Measurements from ENCODE around the gene CACNB2. TPM values are rescaled to one million over a fixed set of nuclear protein-coding genes. Genes with fewer than 3 reads are reported as not detected.
"Not testable (repeated sequence)": the region's sequence is repeated elsewhere in the genome, so short reads cannot be mapped to it uniquely, and the experiment has no call there.

The CACNB2 gene
- polyA plus RNA-seq, 2 donors = 3.8 to 5.1 TPM

DNA sequence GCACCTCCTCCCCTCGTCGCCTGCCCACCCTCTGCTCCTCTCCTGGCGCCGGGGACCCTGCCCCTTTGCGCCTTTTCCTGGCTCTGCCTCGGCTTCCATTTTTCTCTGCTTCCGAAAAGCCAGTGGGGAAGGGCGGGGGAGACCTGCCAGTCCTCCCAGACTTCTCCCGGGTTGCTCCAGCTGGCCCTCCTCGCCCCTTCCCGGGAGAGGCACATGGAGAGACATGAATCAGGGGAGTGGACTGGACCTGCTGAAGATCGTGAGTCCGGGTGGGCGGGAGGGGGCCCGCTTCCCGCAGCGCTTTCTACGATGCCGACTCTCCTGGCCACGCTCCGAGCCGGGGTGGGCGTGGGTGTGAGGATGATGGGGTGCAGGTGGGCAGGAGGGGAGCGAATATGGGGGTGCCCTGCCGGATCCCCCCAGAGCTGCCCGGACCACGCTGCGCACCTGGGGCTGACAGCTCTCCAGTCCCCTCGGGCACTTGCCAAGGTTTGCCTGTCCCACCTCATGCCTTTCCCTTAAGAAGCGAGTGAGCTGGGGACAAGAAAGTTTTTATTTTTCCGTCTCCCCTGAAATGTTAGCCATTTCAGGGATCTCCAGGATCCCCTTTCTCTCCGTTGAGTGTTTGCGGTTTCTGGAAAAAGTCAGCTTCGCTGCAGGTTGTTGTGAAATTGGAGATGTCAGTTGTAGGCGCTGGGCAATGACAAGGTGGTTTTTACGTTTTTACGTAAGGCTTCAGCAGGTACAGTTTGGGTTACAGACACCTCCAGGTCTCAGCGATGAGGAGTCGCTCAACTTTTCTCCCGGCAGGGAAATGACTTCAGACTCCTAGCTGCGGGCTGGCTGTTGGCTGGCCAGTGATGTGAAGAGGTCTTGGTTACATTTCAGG, 977 bp downstream of the CACNB2 start:
- Histone ChIP-seq H3K9me3 (ENCODE audit: control insufficient read depth in 2 of 2, insufficient read depth in 1 of 2, low read depth in 1 of 2, low read length in 1 of 2) (no peaks in the 10 kb centered on the region), H3K27ac (ENCODE audit: low read depth in 2 of 2, low read length in 1 of 2) (peak overlapping the region; percentile 82 to 85), H3K27me3 (ENCODE audit: control insufficient read depth in 1 of 2, insufficient read depth in 2 of 2, low read length in 2 of 2) (no peaks in the 10 kb centered on the region), H3K36me3 (ENCODE audit: control insufficient read depth in 2 of 2, insufficient read depth in 2 of 2, low read length in 1 of 2) (no peaks in the 10 kb centered on the region), H3K4me1 (ENCODE audit: control insufficient read depth in 2 of 2, insufficient read depth in 2 of 2, low read length in 1 of 2) (peaks cover 2 to 6% of the 10 kb centered on the region in 2 donors), H3K4me3 (ENCODE audit: low read depth in 1 of 2, low read length in 2 of 2) (peak overlapping the region; percentile 56 to 61)
- WGBS, 2 donors = 5 to 7% methylated on average over 40 to 41 of the region's 41 CpGs

GRCh38 chr10:18142151-18142550, 1.9 kb downstream of the CACNB2 start:
- Histone ChIP-seq H3K27me3 (ENCODE audit: control insufficient read depth in 1 of 2, insufficient read depth in 2 of 2, low read length in 2 of 2) (no peaks in the 10 kb centered on the region), H3K4me1 (ENCODE audit: control insufficient read depth in 2 of 2, insufficient read depth in 2 of 2, low read length in 1 of 2) (peaks cover 2 to 6% of the 10 kb centered on the region in 2 donors), H3K9me3 (ENCODE audit: control insufficient read depth in 2 of 2, insufficient read depth in 1 of 2, low read depth in 1 of 2, low read length in 1 of 2) (no peaks in the 10 kb centered on the region), H3K36me3 (ENCODE audit: control insufficient read depth in 2 of 2, insufficient read depth in 2 of 2, low read length in 1 of 2) (no peaks in the 10 kb centered on the region), H3K27ac (ENCODE audit: low read depth in 2 of 2, low read length in 1 of 2) (no peak overlapping the region), H3K4me3 (ENCODE audit: low read depth in 1 of 2, low read length in 2 of 2) (peak overlapping the region in 1 of 2 donors; percentile 56)
- 61 to 71% methylated on average over 4 of the region's 4 CpGs for WGBS, 2 donors

DNA sequence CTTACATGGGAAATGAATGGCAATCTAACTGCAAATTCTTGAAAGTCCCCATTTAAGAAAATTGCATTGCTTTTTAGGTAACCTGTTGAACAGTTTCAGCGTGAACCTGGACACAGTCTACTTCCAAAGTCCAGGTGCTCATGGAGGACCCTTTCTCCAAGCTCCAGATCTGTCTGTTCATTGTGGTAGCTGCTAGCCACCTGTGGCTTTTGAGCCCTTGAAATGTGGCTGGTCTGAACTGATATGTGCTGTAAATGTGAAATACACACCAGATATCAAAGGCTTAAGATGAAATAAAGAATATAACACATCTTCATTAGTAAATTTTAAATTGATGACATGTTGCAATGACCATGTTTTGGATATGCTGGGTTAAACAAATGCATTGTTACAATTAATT, 4.2 kb downstream of the CACNB2 start:
- 93 to 94% methylated on average over 1 of the region's 1 CpG for WGBS, 2 donors
- H3K27me3 ChIP-seq (ENCODE audit: control insufficient read depth in 1 of 2, insufficient read depth in 2 of 2, low read length in 2 of 2) = no peaks in the 10 kb centered on the region
- H3K27ac ChIP-seq (ENCODE audit: low read depth in 2 of 2, low read length in 1 of 2) = peak overlapping the region in 1 of 2 donors; percentile 7
- H3K4me1 ChIP-seq (ENCODE audit: control insufficient read depth in 2 of 2, insufficient read depth in 2 of 2, low read length in 1 of 2) = peaks cover 2 to 6% of the 10 kb centered on the region in 2 donors
- H3K4me3 ChIP-seq (ENCODE audit: low read depth in 1 of 2, low read length in 2 of 2) = no peak overlapping the region
- H3K9me3 ChIP-seq (ENCODE audit: control insufficient read depth in 2 of 2, insufficient read depth in 1 of 2, low read depth in 1 of 2, low read length in 1 of 2) = no peaks in the 10 kb centered on the region
- no peaks in the 10 kb centered on the region for H3K36me3 ChIP-seq (ENCODE audit: control insufficient read depth in 2 of 2, insufficient read depth in 2 of 2, low read length in 1 of 2)

GRCh38 chr10:18144928-18145327, 4.7 kb downstream of the CACNB2 start:
- no peaks in the 10 kb centered on the region for H3K27me3 ChIP-seq (ENCODE audit: control insufficient read depth in 1 of 2, insufficient read depth in 2 of 2, low read length in 2 of 2)
- H3K4me1 ChIP-seq (ENCODE audit: control insufficient read depth in 2 of 2, insufficient read depth in 2 of 2, low read length in 1 of 2) = peaks cover 2 to 6% of the 10 kb centered on the region in 2 donors
- peak overlapping the region; percentile 34 to 53 for H3K27ac ChIP-seq (ENCODE audit: low read depth in 2 of 2, low read length in 1 of 2)
- H3K4me3 ChIP-seq (ENCODE audit: low read depth in 1 of 2, low read length in 2 of 2) = no peak overlapping the region
- H3K36me3 ChIP-seq (ENCODE audit: control insufficient read depth in 2 of 2, insufficient read depth in 2 of 2, low read length in 1 of 2) = no peaks in the 10 kb centered on the region
- 29 to 38% methylated on average over 6 of the region's 6 CpGs for WGBS, 2 donors
- H3K9me3 ChIP-seq (ENCODE audit: control insufficient read depth in 2 of 2, insufficient read depth in 1 of 2, low read depth in 1 of 2, low read length in 1 of 2) = no peaks in the 10 kb centered on the region

- WGBS, 2 donors = 38 to 55% methylated on average over 2 of the region's 2 CpGs
- Histone ChIP-seq H3K27ac (ENCODE audit: low read depth in 2 of 2, low read length in 1 of 2) (peak overlapping the region in 1 of 2 donors; percentile 5), H3K27me3 (ENCODE audit: control insufficient read depth in 1 of 2, insufficient read depth in 2 of 2, low read length in 2 of 2) (no peaks in the 10 kb centered on the region), H3K9me3 (ENCODE audit: control insufficient read depth in 2 of 2, insufficient read depth in 1 of 2, low read depth in 1 of 2, low read length in 1 of 2) (no peaks in the 10 kb centered on the region), H3K36me3 (ENCODE audit: control insufficient read depth in 2 of 2, insufficient read depth in 2 of 2, low read length in 1 of 2) (no peaks in the 10 kb centered on the region), H3K4me3 (ENCODE audit: low read depth in 1 of 2, low read length in 2 of 2) (no peak overlapping the region), H3K4me1 (ENCODE audit: control insufficient read depth in 2 of 2, insufficient read depth in 2 of 2, low read length in 1 of 2) (peaks cover 0 to 3% of the 10 kb centered on the region in 2 donors)
Measured at GRCh38 chr10:18145652-18146051, 5.4 kb downstream of the CACNB2 start.

- Histone ChIP-seq H3K9me3 (ENCODE audit: control insufficient read depth in 2 of 2, insufficient read depth in 1 of 2, low read depth in 1 of 2, low read length in 1 of 2) (no peaks in the 10 kb centered on the region), H3K27me3 (ENCODE audit: control insufficient read depth in 1 of 2, insufficient read depth in 2 of 2, low read length in 2 of 2) (no peaks in the 10 kb centered on the region), H3K4me3 (ENCODE audit: low read depth in 1 of 2, low read length in 2 of 2) (no peak overlapping the region), H3K27ac (ENCODE audit: low read depth in 2 of 2, low read length in 1 of 2) (no peak overlapping the region), H3K4me1 (ENCODE audit: control insufficient read depth in 2 of 2, insufficient read depth in 2 of 2, low read length in 1 of 2) (no peaks in the 10 kb centered on the region), H3K36me3 (ENCODE audit: control insufficient read depth in 2 of 2, insufficient read depth in 2 of 2, low read length in 1 of 2) (no peaks in the 10 kb centered on the region)
- 76 to 78% methylated on average over 6 of the region's 6 CpGs for WGBS, 2 donors
Measured at GRCh38 chr10:18149196-18149800, 9.1 kb downstream of the CACNB2 start.

DNA sequence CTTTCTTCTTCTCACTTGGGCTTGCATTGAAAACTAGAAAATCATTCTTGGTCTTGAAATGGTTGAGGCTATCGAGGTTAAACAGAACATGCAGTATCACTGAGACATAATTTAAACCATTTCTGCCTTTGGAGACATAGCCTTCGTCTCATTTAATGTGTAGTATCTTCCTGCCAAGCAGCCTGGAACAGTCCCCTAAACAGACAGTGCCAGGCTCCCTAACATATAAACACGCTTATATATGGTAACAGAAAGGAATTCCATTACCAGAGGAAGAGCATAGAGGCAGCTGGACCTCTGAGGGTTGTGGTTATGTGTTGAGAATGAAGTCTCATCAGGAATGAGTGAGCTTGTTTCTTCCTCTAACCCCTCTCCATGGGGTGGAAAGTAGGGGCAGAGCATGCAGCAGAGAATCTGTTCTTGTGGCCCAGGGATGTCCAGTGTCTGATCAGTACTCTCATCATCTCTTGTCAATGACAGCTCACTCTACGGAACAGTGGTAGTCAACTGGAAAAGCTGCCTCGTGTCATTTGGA, 11.2 kb downstream of the CACNB2 start:
- H3K4me1 ChIP-seq (ENCODE audit: control insufficient read depth in 2 of 2, insufficient read depth in 2 of 2, low read length in 1 of 2) = no peaks in the 10 kb centered on the region
- H3K4me3 ChIP-seq (ENCODE audit: low read depth in 1 of 2, low read length in 2 of 2) = no peak overlapping the region
- no peak overlapping the region for H3K27ac ChIP-seq (ENCODE audit: low read depth in 2 of 2, low read length in 1 of 2)
- no peaks in the 10 kb centered on the region for H3K36me3 ChIP-seq (ENCODE audit: control insufficient read depth in 2 of 2, insufficient read depth in 2 of 2, low read length in 1 of 2)
- 79 to 81% methylated on average over 5 of the region's 5 CpGs for WGBS, 2 donors
- H3K9me3 ChIP-seq (ENCODE audit: control insufficient read depth in 2 of 2, insufficient read depth in 1 of 2, low read depth in 1 of 2, low read length in 1 of 2) = no peaks in the 10 kb centered on the region
- H3K27me3 ChIP-seq (ENCODE audit: control insufficient read depth in 1 of 2, insufficient read depth in 2 of 2, low read length in 2 of 2) = no peaks in the 10 kb centered on the region

GRCh38 chr10:18153381-18153780, 13.2 kb downstream of the CACNB2 start:
- H3K27ac ChIP-seq (ENCODE audit: low read depth in 2 of 2, low read length in 1 of 2); H3K27me3 ChIP-seq (ENCODE audit: control insufficient read depth in 1 of 2, insufficient read depth in 2 of 2, low read length in 2 of 2); H3K9me3 ChIP-seq (ENCODE audit: control insufficient read depth in 2 of 2, insufficient read depth in 1 of 2, low read depth in 1 of 2, low read length in 1 of 2); H3K36me3 ChIP-seq (ENCODE audit: control insufficient read depth in 2 of 2, insufficient read depth in 2 of 2, low read length in 1 of 2); H3K4me1 ChIP-seq (ENCODE audit: control insufficient read depth in 2 of 2, insufficient read depth in 2 of 2, low read length in 1 of 2); H3K4me3 ChIP-seq (ENCODE audit: low read depth in 1 of 2, low read length in 2 of 2): not testable (repeated sequence)
- 98 to 99% methylated on average over 4 of the region's 4 CpGs for WGBS, 2 donors

GRCh38 chr10:18155321-18155720, 15.1 kb downstream of the CACNB2 start:
- Histone ChIP-seq H3K9me3 (ENCODE audit: control insufficient read depth in 2 of 2, insufficient read depth in 1 of 2, low read depth in 1 of 2, low read length in 1 of 2) (no peaks in the 10 kb centered on the region), H3K36me3 (ENCODE audit: control insufficient read depth in 2 of 2, insufficient read depth in 2 of 2, low read length in 1 of 2) (no peaks in the 10 kb centered on the region), H3K4me1 (ENCODE audit: control insufficient read depth in 2 of 2, insufficient read depth in 2 of 2, low read length in 1 of 2) (no peaks in the 10 kb centered on the region), H3K4me3 (ENCODE audit: low read depth in 1 of 2, low read length in 2 of 2) (no peak overlapping the region), H3K27me3 (ENCODE audit: control insufficient read depth in 1 of 2, insufficient read depth in 2 of 2, low read length in 2 of 2) (no peaks in the 10 kb centered on the region), H3K27ac (ENCODE audit: low read depth in 2 of 2, low read length in 1 of 2) (no peak overlapping the region)

Measured in esophagus (tissue), 2 donors.